GM23338 (cell line): Measurements from ENCODE around the gene ERVK3-1. TPM values are rescaled to one million over a fixed set of nuclear protein-coding genes. Genes with fewer than 3 reads are reported as not detected.

Experiments
- EZH2 ChIP-seq: fragments of 200-600 bp; sonication (generic); IDR thresholded peaks from one replicate; pipeline ENCODE4 v1.8.0; 2017; ENCODE audit warnings: antibody characterized with exemption, mild to moderate bottlenecking, low read depth; ENCODE audit not compliant: unreplicated experiment
- EZH2phosphoT487 ChIP-seq: fragments of 200-600 bp; sonication (generic); IDR thresholded peaks from one replicate; pipeline ENCODE4 v1.8.1; 2018; ENCODE audit warnings: antibody characterized with exemption; ENCODE audit not compliant: unreplicated experiment
- JUNB ChIP-seq: IDR thresholded peaks from one replicate; pipeline ENCODE4 v1.6.1; 2016; ENCODE audit warnings: antibody characterized with exemption; ENCODE audit not compliant: unreplicated experiment
- microRNA-seq: library from miRNA; unstranded; fragments of <30 nt; microRNA quantifications from one replicate; pipeline ENCODE4, GENCODE V29; 2017
- polyA plus RNA-seq: library from polyadenylated mRNA; unstranded; fragments of >200 nt; fragmentation: Nextera tagmentation; extraction: Ambion mirVana; gene quantifications from 2 replicates; pipeline ENCODE4 v1.2.1, GENCODE V29; 2016
- small RNA-seq: library from RNA; depleted of rRNA; stranded (forward); fragments of <200 nt; gene quantifications from one replicate; pipeline ENCODE3, GENCODE V24; 2014; ENCODE audit warnings: low replicate concordance
- total RNA-seq: library from RNA; depleted of rRNA; stranded (reverse); fragments of >200 nt; shearing (Covaris generic); gene quantifications from 2 replicates; pipeline ENCODE4 v1.2.3, GENCODE V29; 2014; rRNA removed

Gene ERVK3-1
- total and polyA plus RNA-seq, 2 experiments from 2014 or later = 34.4 to 66.2 TPM

- TF ChIP-seq EZH2phosphoT487 (no peak), JUNB (no peak), EZH2 (no peak)
Observed at GRCh38 chr19:58364146-58364545, 59.0 kb downstream of the ERVK3-1 start (continued).

Small RNA genes within 50 kb of the gene (microRNA-seq; reads per million reads assigned to microRNA genes)
- gene MIR6806 = not detected

Small RNA genes within 50 kb of the gene (small RNA-seq; reads per million reads assigned to genes)
- gene MIR6806 = not detected
- 0.10 reads per million for gene RNA5SP473

Other genes starting within 250 kb of the ERVK3-1 start
- gene ZNF135, start 246.1 kb upstream of the ERVK3-1 start, total RNA-seq = 9.8 and 10.3 TPM in 2 replicates
- 2.8 and 4.8 TPM in 2 replicates for gene ZNF135, start 246.1 kb upstream of the ERVK3-1 start, polyA plus RNA-seq
- gene ZSCAN18, start 207.1 kb upstream of the ERVK3-1 start, total RNA-seq = 63.9 and 75.0 TPM in 2 replicates
- 25.1 and 29.1 TPM in 2 replicates for gene ZSCAN18, start 207.1 kb upstream of the ERVK3-1 start, polyA plus RNA-seq
- gene ZNF329, start 154.6 kb upstream of the ERVK3-1 start, total RNA-seq = 15.2 and 16.9 TPM in 2 replicates
- 2.7 and 3.3 TPM in 2 replicates for gene ZNF329, start 154.6 kb upstream of the ERVK3-1 start, polyA plus RNA-seq
- gene ZNF274, start 122.3 kb upstream of the ERVK3-1 start, total RNA-seq = 31.2 and 40.0 TPM in 2 replicates
- 17.5 and 19.9 TPM in 2 replicates for gene ZNF274, start 122.3 kb upstream of the ERVK3-1 start, polyA plus RNA-seq
- gene ZNF544, start 76.5 kb upstream of the ERVK3-1 start, total RNA-seq = 93.9 and 105 TPM in 2 replicates
- 27.7 and 29.4 TPM in 2 replicates for gene ZNF544, start 76.5 kb upstream of the ERVK3-1 start, polyA plus RNA-seq
- gene ZNF8, start 26.4 kb upstream of the ERVK3-1 start, total RNA-seq = 27.4 and 30.3 TPM in 2 replicates
- gene ZNF8, start 26.4 kb upstream of the ERVK3-1 start, polyA plus RNA-seq = 4.3 and 4.7 TPM in 2 replicates
- 2.7 and 2.9 TPM in 2 replicates for gene ZSCAN22, start 21.6 kb downstream of the ERVK3-1 start, total RNA-seq
- gene ZSCAN22, start 21.6 kb downstream of the ERVK3-1 start, polyA plus RNA-seq = 0.86 and 0.99 TPM in 2 replicates
- gene A1BG, start 48.1 kb downstream of the ERVK3-1 start, total RNA-seq = 6.5 and 17.7 TPM in 2 replicates
- 43.5 and 50.5 TPM in 2 replicates for gene A1BG, start 48.1 kb downstream of the ERVK3-1 start, polyA plus RNA-seq
- 1.0 and 2.0 TPM in 2 replicates for gene ZNF497, start 57.4 kb downstream of the ERVK3-1 start, total RNA-seq
- 0.44 and 0.61 TPM in 2 replicates for gene ZNF497, start 57.4 kb downstream of the ERVK3-1 start, polyA plus RNA-seq
- gene ZNF837, start 75.7 kb downstream of the ERVK3-1 start, total RNA-seq = 11.0 and 11.3 TPM in 2 replicates
- gene ZNF837, start 75.7 kb downstream of the ERVK3-1 start, polyA plus RNA-seq = 2.2 and 3.1 TPM in 2 replicates
- 2,020 and 2,111 TPM in 2 replicates for gene RPS5, start 81.9 kb downstream of the ERVK3-1 start, total RNA-seq
- gene RPS5, start 81.9 kb downstream of the ERVK3-1 start, polyA plus RNA-seq = 734 and 753 TPM in 2 replicates
- 0.87 TPM in 1 of 2 replicates, not detected in the other for gene RNF225, start 90.3 kb downstream of the ERVK3-1 start, total RNA-seq
- not detected in 2 replicates for gene RNF225, start 90.3 kb downstream of the ERVK3-1 start, polyA plus RNA-seq
- 8.1 and 9.1 TPM in 2 replicates for gene ZNF584, start 103.3 kb downstream of the ERVK3-1 start, total RNA-seq
- 1.1 and 2.3 TPM in 2 replicates for gene ZNF584, start 103.3 kb downstream of the ERVK3-1 start, polyA plus RNA-seq
- gene ZNF132, start 134.8 kb downstream of the ERVK3-1 start, total RNA-seq = 3.0 and 5.2 TPM in 2 replicates
- 1.1 and 2.2 TPM in 2 replicates for gene ZNF132, start 134.8 kb downstream of the ERVK3-1 start, polyA plus RNA-seq
- gene ZNF324B, start 146.2 kb downstream of the ERVK3-1 start, total RNA-seq = 3.0 and 4.7 TPM in 2 replicates
- gene ZNF324B, start 146.2 kb downstream of the ERVK3-1 start, polyA plus RNA-seq = 0.50 and 0.61 TPM in 2 replicates
- gene ZNF324, start 161.7 kb downstream of the ERVK3-1 start, total RNA-seq = 11.4 and 15.0 TPM in 2 replicates
- gene ZNF324, start 161.7 kb downstream of the ERVK3-1 start, polyA plus RNA-seq = 3.5 and 3.9 TPM in 2 replicates
- 5.6 and 5.9 TPM in 2 replicates for gene ZNF446, start 171.0 kb downstream of the ERVK3-1 start, total RNA-seq
- 2.1 and 2.4 TPM in 2 replicates for gene ZNF446, start 171.0 kb downstream of the ERVK3-1 start, polyA plus RNA-seq
- 13.4 and 16.2 TPM in 2 replicates for gene SLC27A5, start 206.6 kb downstream of the ERVK3-1 start, total RNA-seq
- 35.5 and 37.7 TPM in 2 replicates for gene SLC27A5, start 206.6 kb downstream of the ERVK3-1 start, polyA plus RNA-seq
- 9.0 and 10.4 TPM in 2 replicates for gene ZBTB45, start 214.4 kb downstream of the ERVK3-1 start, total RNA-seq
- 8.5 and 9.5 TPM in 2 replicates for gene ZBTB45, start 214.4 kb downstream of the ERVK3-1 start, polyA plus RNA-seq
- gene TRIM28, start 238.7 kb downstream of the ERVK3-1 start, total RNA-seq = 1,208 and 1,430 TPM in 2 replicates
- gene TRIM28, start 238.7 kb downstream of the ERVK3-1 start, polyA plus RNA-seq = 920 and 1,022 TPM in 2 replicates
- 78.6 and 92.2 TPM in 2 replicates for gene CHMP2A, start 249.7 kb downstream of the ERVK3-1 start, total RNA-seq
- gene CHMP2A, start 249.7 kb downstream of the ERVK3-1 start, polyA plus RNA-seq = 143 and 145 TPM in 2 replicates